DMS53 (cell line): ENCODE measurements around the gene CPS1.
A peak's percentile ranks its signal among the peaks of the same experiment; 100 is the strongest.

Experiments
- DNase-seq: peaks from one replicate; lab custom pipeline; 2025; lab: John Stamatoyannopoulos, UW

Gene CPS1

DNA sequence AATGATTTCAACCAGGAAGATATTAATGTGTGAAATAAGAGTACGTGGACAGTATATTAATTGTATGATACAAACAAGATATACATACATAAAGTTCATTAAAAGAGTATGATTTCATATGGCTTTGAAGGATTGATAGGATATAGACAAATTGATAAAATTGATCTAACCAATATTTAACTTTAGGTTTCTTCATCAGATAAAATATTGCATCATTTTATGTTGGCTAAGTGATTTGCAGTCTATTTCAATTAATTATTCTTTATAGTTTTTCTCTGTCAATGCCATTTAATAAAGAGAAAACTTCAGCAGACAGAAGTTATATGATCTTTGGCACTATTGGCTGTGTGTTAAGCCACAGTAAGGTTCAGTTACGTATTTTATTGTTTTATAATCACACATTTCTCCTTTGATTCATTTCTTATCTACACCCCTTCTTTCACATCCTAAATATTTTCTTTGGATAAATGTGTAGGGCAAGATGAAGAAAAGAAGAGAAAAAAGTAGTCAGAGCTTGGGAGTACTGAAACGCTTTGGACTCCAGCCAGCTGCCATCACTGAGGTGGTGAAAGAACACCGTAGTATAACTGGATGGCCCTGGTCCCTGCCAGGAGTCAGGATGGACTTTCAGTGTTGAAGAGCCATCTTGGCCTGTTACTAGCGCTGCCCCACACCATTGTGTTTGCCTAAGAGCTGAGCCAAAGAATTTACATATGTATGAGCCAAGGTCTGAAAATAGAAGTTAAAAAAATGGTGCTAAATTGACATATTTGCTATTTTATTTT is 9.8 kb upstream of the CPS1 start:
- DNase-seq, result no peak

DNA sequence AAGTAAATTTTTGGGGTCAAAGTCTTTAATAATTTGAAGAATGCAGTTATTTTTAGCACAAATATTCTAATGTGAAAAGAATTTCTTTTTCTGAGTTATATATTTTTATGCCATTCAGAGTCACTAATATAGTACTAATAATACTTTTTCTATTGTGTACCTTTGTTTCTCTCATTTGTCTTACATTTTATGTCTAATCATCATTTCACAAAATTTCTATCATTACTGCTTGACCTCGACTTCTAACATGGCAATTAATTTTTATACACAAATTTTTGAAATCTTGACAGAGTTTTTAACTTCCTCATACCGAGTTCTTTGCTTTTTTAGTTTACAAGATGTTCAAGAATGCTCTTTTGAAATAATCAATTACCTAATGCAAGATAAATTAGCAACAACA is 8.4 kb upstream of the CPS1 start:
- DNase-seq, result no peak

DNA sequence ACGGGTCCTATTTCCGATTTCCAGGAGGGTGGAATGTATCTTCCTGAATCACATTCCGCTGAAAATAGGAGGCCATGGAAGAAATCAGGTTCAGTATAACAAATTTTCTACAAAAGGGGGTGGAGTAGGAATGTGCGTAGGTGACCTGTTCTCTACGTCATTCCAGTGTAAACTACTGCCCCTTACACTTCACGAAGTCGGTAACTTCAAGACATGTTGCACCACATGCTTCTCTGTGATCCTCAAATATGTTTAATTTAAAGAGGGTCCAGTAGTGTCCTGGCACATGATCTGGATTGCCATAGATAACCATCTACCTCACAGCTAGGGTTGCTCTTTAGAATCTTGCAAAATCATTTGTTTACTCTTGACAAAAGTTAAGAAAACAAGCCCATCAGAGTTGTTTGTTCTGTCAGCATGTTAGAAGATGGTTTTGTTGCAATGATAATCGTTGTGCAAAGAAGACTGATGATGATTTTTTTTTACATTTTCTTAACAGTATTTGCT is 7.5 kb upstream of the CPS1 start:
- DNase-seq, result no peak

DNA sequence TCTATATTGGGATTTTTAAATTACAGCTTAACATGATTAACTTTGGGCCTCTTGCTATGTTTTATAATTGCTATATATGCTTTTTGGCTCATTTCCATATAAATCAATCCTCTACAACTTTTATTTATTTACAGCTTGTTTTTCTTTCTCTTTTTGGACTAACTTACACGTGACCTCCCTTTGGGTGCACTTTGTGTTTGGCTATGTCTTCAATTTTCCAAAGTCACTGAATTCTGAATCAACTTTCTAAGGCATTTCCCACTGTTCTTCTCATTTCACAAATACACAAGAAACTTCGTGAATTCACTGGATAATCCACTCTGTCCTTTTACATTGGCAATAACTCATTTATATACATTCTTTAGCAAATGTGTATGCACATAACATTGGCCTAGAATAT is 5.4 kb upstream of the CPS1 start:
- DNase-seq, result no peak

DNA sequence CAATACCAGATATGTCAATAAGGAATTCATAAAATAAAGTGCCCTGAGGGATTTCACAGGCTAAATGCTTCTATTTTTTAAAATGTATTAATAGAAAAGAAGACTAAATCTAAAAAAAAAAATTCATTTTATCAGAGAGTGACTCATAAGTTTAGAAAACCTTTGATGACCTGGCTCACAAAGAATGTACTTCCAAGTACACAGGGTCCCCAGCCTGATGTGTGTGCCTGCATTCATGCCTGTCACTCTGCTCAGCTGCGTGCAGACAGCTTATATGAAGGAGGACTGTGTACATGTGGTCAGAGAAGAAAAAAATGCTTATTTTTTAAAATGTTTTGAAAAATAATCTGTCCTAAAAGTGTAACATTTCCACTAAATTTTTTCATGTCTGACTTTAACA is 3.0 kb upstream of the CPS1 start:
- DNase-seq, result no peak

DNA sequence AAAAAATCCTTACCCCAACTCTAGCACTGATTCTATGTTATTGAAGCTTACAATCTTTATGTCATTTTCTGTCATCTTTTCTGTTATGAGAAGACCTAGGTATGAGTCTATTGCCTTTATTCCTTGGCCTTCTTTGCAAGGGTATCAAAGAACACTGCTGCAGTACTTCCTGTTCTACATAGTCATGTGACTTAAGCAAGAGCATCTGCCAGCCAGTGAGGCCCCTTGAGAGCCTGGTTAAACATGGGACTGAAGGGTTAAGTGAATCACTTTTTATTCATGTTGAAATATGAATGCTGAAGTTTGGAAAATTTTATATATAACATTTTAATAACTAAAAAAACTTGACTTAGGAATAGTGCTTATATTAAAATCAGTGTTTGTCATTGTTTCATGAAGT is 844 bp upstream of the CPS1 start:
- peak; percentile 6 for DNase-seq

DNA sequence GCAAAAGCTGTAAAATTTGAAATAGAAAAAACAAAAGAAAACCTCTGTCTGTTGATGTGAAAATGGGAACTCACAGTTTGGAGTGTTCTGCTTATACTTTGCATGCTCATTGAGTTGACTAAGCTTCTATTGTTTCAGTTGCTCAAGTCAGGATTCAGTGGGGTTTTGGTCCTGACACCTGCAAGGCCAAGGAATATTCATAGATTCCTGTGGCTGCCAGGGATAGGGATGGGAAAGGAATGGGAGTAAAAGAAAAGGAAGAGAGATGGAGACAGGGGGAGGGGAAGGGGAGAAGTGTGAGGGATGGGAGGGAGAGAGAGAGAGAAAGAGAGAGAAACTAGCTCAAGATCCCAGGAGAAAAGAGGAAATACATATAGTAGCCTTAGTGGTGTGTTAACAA is 1.3 kb downstream of the CPS1 start:
- no peak for DNase-seq

DNA sequence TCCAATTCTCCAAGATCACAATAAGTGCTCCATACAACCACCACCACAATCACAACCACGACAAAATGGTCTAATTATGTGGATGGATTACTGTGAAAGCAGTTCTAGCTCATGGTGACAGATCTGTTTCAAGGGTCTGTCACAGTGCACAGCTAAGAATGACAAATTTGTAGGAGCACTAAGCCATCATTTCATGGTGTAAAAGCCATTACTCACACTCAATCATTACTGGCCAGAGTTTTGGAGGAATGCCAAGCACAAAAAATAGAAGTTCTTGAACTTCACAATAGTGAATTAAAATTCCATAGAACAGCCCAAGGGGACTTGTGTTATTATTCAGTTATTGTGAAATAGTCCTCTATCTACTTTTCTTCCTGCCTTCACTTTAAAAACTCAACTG is 2.3 kb downstream of the CPS1 start:
- DNase-seq, result no peak

DNA sequence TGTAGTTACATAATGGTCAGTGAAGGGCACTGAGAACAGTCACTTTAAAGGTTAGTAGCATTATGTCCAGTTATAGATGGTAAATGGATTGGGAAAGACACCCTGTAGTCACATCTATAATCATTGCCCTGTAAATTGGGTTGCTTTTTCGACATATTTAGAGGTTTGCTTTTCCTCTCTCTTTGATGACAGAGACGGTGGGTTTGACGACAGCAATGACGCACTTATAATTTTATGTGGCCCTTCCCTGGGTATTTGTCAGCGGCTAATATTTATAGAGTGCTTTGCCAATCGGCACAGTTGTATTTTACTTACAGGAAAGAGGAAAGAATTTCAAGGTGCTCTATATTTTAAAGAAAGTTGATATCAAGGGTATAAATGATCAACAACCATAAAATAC is 2.8 kb downstream of the CPS1 start:
- DNase-seq, result no peak

DNA sequence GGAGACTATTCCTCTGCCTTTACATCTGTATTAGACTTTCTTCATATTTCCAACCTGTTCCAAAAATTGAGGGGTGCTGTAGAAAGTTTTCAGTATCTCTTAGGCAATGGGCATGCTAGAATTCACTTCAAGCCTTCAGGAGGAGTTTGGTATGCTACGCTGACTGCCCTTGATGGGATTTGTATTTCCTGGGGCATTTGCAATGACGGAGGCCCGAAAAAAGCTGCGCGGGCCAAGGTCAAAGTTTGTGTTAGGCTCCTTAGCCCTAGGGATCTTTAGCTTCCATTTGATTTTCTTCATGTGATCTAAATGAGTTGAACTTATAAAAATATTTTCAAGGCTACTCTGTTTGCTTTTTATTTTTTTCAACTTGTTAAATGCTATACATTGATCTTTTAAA is 5.1 kb downstream of the CPS1 start:
- DNase-seq, result no peak

DNA sequence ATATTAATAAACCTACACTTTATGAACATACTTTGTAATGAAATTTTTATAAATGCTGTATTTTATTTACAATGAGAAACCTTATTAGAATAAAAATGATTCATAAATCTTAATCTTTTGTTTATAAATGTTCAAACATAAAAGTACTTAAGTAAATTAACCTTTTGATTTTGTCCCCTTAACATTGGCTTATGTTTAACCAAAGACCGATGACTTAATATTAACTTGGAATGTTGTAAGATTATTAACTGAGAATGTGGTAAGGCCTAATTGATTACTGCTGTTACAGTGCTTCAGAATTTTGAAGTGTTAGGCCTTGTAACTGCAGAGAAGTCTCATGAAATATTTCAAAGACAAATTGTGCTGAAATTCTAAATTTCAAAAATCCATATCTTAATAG is 5.7 kb downstream of the CPS1 start:
- DNase-seq, result no peak

DNA sequence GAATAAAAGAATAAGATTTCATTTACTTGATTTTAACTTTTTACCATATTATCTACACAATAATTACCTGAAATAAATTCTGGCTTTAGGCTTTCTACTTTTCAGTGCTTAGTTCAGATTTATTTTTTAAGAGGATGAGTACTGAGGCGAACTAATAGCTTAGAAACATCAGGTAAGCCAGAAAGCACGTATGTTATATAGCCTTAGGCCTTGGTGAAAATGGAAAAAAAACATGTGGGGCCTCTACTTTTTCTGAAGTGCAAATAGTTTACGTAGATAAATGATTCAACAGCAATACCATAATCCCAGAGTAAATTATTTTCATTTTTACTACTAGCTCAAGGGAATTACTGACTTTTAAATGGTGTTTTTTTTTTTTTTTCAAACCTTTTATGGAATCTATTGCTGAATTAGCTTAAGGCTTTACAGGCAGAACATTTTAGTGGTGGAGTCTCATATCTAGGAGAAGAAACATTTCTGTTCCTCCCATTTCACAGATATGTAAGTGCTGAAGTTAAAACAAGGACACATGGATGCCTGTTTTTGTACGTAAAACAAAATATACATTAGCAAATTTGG is 6.2 kb downstream of the CPS1 start:
- DNase-seq, result no peak

DNA sequence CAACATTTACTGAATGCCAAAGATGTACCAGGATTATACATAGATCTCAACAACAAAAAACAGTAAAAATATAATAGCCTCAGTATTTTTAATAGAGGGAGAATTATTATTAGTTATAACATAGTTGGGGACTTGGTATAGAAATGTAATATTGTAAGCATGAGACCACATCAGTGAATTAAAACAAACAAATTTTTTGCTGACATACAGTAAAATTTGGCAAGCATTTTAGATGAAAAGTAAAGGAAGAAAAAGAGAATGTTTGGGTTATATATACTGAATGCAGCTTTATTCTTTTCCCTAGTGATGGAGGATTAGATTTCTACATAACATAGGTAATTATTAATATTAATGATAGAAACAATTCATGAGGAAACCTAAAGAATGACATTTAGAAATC is 10.9 kb downstream of the CPS1 start:
- no peak for DNase-seq

DNA sequence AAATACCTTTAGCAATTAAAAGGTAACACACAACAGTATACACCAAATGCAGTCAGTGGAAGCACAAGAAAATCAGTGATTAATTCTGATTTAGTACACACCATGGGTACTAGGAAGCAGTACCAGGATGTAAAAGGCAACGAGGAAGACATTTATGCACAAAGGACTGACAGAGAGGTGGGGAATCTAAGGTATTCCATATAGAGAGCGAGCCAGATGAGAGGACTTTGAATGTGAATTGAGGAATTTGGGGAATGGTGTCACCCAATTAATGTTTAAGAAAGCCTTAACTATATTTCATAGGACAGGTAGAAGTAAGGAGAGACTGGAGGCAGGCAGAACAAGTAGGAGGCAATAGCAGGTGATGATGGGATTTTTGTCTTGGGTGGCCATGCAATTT is 11.7 kb downstream of the CPS1 start:
- DNase-seq, result no peak

DNA sequence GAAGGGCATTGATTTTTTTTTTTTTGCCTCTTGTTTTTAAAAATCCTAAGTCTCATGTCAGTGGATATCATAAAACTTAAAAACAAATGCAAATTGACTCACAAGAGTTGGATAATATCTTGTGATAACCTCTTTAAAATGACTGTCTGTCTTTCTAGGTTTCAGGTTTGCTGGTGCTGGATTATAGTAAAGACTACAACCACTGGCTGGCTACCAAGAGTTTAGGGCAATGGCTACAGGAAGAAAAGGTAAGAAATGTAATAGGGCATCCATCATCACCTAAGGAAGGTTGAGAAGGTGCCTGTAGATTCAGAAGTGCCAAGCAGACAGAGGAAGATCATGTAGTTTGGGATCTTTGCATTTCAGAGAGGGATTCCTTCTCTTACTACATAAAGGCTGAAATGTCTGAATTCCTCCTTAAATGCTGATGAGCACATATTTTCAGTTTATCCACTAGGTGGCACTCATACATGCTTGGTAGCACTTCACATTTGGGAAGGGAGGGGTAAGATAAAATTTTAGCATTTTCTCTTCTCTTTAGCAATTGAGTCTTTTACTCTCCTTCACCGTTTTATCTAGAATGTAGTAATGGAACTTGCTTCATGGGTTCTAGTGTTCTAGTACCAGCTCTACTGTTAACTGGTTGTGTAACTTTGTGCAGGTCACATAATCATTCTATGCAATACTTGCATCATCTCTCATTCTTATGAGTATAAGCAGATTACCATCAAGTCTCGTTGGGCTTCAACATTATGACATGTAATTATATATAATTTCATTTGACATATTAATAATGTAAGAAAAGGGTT is 21.1 kb downstream of the CPS1 start:
- DNase-seq, result peak; percentile 65

DNA sequence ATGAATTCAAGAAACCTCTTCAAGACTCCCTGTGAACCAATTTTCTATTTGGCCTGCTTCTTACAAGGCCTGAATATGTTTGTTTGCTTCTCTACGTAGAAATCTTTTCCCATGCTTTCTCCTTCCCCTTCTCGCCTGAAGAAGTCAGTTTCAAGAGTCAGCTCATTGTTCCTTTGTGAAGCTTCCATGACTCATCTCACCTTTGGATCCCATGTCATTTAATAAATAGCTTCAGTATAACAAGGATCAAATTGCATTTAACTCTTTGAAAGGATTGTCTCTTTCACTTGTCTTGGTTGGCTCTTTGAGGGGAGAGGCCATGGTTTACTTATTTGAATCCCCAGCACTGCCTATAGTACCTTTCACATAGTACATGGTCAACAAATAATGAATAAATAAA is 28.4 kb downstream of the CPS1 start:
- peak; percentile 72 for DNase-seq

DNA sequence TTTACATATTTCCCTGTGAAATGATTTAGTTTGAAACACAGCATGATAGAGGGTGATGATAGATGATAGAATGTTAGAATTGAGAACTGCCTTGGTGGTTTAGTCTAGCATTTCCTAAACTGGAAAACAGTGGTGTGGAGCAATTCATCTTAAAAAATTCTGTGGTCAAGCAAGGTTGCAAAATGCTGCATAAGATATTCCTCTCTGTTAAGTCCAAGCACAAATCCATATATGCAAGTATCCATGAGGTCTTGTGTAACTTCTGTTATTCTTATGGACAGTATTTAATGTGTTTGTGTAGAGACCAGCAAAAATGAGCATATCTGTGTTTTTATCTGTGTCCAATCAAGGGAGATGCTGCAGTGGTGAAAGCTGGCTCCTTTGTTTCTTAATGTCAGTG is 30.0 kb downstream of the CPS1 start:
- no peak for DNase-seq

DNA sequence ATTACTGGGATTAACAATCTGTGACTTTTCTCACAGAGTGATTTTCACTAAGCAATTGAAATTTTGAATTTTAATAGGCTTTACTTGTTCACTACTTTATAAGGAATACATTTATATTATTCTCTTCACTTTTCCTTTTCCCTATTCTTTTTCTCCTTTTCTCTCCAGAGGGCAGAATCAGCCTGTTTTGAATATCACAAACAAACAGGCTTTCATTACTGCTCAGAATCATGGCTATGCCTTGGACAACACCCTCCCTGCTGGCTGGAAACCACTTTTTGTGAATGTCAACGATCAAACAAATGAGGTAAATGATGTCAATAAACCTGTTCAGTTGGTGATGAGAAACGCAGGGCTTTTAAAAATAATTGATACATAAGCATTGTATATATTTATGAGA is 35.3 kb downstream of the CPS1 start:
- no peak for DNase-seq

DNA sequence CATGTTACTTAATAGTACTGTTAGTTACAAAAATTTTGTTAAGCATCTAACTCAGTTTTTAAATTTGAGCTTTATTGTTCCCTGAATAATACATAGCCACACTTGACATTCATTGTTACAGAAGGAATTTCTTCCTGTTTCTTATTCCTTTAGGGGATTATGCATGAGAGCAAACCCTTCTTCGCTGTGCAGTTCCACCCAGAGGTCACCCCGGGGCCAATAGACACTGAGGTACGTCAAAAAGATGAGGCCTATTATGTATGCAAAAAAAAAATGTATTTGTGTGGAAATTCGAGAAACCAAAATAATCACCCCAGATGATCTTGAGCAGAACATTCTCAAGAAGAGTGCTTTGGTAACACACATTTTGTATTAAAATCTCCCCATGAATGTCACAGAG is 36.3 kb downstream of the CPS1 start:
- no peak for DNase-seq

DNA sequence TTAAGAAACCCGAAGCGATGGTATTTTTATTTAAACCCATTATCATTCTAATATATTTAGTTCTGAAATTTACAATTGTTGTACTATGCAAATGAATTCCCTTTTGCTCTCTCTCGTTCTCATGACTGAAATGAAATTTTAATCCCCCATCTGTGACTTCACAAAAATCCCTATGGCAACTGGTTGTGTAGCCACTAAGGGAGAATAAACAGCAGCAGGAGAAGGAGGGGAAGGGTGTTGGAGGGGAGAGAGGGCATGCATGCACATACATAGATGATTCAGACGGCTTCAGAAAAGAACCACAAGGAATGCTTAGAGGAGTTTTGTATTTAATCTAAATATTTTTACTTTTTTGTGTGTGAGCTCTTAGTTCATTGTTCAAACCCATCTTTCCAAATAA is 36.8 kb downstream of the CPS1 start:
- peak; percentile 2 for DNase-seq

DNA sequence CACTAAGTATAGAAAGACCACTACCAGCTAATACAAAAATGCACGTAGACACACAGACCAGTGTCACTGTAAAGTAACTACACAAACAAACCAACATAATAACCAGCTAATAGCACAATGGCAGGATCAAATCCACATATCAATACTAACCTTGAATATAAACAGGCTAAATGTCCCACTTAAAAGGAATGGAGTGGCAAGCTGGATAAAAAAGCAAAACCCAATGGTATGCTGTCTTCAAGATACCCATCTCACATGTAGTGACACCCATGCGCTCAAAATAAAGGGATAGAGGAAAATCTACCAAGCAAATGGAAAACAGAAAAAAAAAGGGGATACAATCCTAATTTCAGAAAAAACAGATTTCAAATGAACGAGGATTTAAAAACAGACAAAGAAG is 41.8 kb downstream of the CPS1 start:
- DNase-seq, result no peak

DNA sequence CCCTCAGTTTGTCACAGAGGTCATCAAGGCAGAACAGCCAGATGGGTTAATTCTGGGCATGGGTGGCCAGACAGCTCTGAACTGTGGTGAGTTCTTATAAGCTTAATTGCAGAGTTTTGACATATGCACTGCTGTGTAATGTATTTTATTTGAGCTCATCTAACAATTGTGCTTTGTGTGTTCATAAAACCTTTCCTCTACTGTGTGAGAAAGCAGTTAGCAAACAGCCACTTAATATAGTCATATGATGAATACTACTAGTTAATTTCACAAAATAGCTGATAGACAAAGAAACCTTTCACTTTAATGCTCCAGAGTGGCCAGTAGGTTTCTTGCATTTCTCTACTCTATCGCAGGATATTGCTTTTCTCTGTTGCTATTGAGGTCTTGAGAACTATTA is 43.1 kb downstream of the CPS1 start:
- no peak for DNase-seq

DNA sequence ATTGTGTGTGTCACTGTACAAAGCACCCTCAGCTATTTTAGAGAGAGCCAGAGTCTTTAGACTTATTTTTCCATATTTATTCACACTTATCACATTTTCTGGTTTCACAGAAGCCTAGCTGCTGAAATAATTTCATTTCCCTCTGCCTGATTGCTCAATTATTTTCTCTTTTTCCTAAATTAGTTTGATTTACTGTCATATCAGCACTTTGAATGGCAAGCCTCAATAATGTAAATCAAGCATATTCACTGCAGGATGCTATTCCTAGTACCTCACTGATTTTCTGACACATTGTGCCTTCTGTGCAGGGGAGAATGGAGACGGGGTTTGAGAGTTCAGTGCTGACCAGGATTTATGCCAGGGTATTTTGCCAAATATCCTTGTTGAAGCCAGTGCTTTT is 48.3 kb downstream of the CPS1 start:
- DNase-seq, result no peak
